ENCODE data around the gene NUTM2D.
"Not testable (repeated sequence)": the region's sequence is repeated elsewhere in the genome, so short reads cannot be mapped to it uniquely, and the experiment has no call there.

- not testable (repeated sequence) for TF ChIP-seq CTCF (IDR thresholded peaks at IDR 0.05; ENCODE audit: borderline replicate concordance, extremely low read depth, low read length, poor library complexity, severe bottlenecking); EZH2 (IDR thresholded peaks at IDR 0.05; ENCODE audit: borderline replicate concordance, low read depth, low read length, severe bottlenecking)
These were observed 38.7 kb downstream of the NUTM2D start for GRCh38 chr10:87396206-87396605.
